D721Med (cell line): ENCODE results near the gene HDDC2.

Experiments
- DNase-seq: peaks from one replicate; pipeline ENCODE4 v3.0.0; 2011; ENCODE audit warnings: low spot score; ENCODE audit not compliant: insufficient read length
- FAIRE-seq: peaks from 2 replicates; lab custom pipeline; 2011; peaks lifted over from hg19 to GRCh38; lab: Jason Lieb, UNC
- TF ChIP-seq, protein P1 (sequence below): IDR thresholded peaks from 2 replicates; pipeline ENCODE4 v1.5.1; 2012; ENCODE audit warnings: mild to moderate bottlenecking, control low read depth; ENCODE audit not compliant: insufficient read depth; ENCODE audit errors: missing control alignments

The HDDC2 gene

DNA sequence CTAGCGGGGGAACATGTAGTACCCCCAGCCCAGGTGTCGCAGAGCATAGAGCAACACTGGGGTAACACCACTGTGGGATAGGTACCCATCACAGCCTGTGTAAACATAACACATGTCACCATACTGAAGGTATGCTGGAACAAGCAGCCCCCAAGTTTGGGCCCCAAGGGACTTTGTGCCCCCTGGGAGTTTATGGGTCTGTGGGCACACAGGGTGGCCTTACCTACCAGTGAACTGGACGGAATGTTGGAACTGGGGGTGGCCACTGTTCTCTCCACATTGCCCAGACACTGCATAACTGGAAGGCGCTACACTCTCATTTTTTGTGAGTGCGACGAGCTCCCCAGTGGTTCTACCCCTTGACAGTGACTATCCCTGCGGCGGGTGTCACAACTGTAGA is 28.5 kb downstream of the HDDC2 start:
- TF ChIP-seq, protein P1, sequence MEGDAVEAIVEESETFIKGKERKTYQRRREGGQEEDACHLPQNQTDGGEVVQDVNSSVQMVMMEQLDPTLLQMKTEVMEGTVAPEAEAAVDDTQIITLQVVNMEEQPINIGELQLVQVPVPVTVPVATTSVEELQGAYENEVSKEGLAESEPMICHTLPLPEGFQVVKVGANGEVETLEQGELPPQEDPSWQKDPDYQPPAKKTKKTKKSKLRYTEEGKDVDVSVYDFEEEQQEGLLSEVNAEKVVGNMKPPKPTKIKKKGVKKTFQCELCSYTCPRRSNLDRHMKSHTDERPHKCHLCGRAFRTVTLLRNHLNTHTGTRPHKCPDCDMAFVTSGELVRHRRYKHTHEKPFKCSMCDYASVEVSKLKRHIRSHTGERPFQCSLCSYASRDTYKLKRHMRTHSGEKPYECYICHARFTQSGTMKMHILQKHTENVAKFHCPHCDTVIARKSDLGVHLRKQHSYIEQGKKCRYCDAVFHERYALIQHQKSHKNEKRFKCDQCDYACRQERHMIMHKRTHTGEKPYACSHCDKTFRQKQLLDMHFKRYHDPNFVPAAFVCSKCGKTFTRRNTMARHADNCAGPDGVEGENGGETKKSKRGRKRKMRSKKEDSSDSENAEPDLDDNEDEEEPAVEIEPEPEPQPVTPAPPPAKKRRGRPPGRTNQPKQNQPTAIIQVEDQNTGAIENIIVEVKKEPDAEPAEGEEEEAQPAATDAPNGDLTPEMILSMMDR = no peak
- no peak for FAIRE-seq
- no peak for DNase-seq

DNA sequence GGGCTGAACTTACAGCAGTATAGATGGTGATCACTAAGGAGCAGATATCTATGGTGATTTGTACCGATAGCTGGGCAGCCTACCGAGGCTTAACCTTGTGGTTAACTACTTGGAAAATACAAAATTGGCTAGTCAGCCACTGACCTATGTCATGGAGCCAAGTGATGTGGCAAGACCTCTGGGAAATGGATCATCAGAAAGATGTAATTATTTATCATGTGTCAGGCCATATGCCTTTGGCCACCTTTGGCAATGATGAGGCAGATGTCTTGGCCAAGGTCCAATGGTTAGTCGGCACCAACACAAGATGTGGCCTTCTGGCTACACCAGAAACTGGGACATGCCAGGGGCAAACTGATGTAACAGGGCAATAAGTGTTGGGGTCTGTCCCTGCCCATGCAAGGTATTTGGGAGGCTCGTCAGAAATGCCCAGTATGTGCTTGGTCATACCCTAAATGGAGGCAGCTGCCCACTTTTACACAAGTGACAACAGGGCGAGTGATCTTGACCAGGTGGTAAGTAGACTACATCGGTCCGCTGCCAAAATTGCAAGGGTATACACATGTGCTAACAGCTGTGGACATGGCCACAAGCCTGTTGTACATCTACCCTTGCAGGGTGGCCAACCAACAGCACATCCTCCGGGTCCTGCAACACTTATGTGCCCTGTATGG is 30.1 kb downstream of the HDDC2 start:
- FAIRE-seq (no peak), DNase-seq (no peak)
- TF ChIP-seq, protein P1 = no peak

DNA sequence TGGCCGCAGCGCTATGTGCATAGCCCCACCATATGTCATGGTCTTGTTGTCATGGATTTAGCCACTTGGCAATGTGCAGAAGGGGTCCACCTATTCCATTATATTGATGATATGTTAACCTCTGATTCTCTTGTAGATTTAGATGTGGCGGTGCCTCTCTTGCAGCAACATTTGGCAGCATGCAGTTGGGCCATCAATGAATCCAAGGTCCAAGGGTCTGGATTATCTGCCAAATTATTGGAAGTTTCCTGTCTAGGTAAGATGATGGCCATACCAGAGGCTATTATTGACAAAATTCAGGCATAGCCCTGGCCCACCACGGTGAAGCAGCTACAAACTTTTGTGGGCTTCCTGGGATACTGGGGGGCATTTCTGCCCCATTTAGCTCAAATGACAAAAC is 31.4 kb downstream of the HDDC2 start:
- TF ChIP-seq, protein P1 = no peak
- no peak for FAIRE-seq

DNA sequence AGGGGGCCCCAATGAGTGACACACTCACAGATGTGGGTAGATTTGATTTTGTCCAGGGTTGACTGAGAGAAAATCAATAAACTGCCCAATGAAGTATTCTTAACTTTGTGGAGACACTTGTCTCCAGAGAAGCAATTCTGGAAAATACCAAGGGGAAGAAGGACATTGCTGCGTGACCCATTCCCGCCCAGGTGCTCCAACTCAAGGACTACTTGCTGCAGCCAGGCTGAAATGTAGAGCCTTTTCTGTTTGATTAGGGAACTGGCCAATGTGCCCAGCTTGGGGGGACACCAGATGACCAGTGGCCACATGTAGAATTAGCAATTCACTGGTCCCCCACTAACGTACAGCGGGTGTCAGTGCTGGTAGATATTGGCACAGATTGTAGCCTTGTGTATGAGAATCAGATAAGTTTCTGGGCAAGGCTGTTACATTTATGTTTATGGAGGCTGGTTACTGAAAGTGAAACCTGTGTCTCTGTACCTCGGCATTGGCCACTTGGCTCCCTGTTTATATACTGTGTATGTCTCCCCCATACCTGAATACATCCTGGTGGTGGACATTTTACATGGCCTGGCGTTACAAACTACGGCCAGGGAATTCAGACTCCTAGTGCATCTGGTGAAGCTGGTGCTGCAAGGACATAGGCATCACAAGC is 32.3 kb downstream of the HDDC2 start:
- DNase-seq (no peak), FAIRE-seq (no peak)
- TF ChIP-seq, protein P1 = no peak

More for the DNA sequence above, 31.4 kb downstream of the HDDC2 start:
- no peak for DNase-seq

GRCh38 chr6:125268765-125269164 is 33.0 kb downstream of the HDDC2 start:
- FAIRE-seq = no peak
- no peak for DNase-seq
- TF ChIP-seq, protein P1 = no peak

- DNase-seq = no peak
- TF ChIP-seq, protein P1 = no peak
- no peak for FAIRE-seq
These were observed 33.8 kb downstream of the HDDC2 start for GRCh38 chr6:125267806-125268523.
